T-helper 17 cell (primary cell): ENCODE results near the gene HIPK1. TPM values are rescaled to one million over a fixed set of nuclear protein-coding genes. Genes with fewer than 3 reads are reported as not detected.

Experiments
- ATAC-seq: fragments of 150-1000 bp; cut with Tn5 transposase; 2 replicates; pipeline ENCODE4 v1.10.0; 2021; ENCODE audit warnings: mild to moderate bottlenecking, moderate library complexity
- DNase-seq, 3 donors: peaks; one replicate each; pipeline versions ENCODE4 v3.0.0 to v3.0.0-alpha.2; 2020 to 2021
- H3K9me3 ChIP-seq: one replicate; pipeline ENCODE4 v1.7.0; 2013; ENCODE audit warnings: low read length, mild to moderate bottlenecking; ENCODE audit not compliant: control insufficient read depth, poor library complexity, severe bottlenecking
- H3K27ac Mint-ChIP-seq: one replicate; pipeline ENCODE4 v1.8.0; 2022; ENCODE audit warnings: mild to moderate bottlenecking, moderate library complexity, mixed read lengths
- H3K27me3 Mint-ChIP-seq: one replicate; pipeline ENCODE4 v1.8.0; 2022; ENCODE audit warnings: mixed read lengths
- H3K36me3 Mint-ChIP-seq: one replicate; pipeline ENCODE4 v1.8.0; 2022; ENCODE audit warnings: low read depth, mixed read lengths
- H3K4me1 Mint-ChIP-seq: one replicate; pipeline ENCODE4 v1.8.0; 2022; ENCODE audit warnings: mild to moderate bottlenecking, mixed read lengths
- H3K4me3 Mint-ChIP-seq: one replicate; pipeline ENCODE4 v1.8.0; 2022; ENCODE audit warnings: mild to moderate bottlenecking, moderate library complexity, mixed read lengths
- total RNA-seq, 4 donors: library from RNA in 2 of 4; stranded (reverse) in 2 of 4; gene quantifications; one replicate each; pipeline ENCODE4 v1.2.3 and lab custom pipeline; 2022 to 2026

HIPK1 gene
- total RNA-seq (100 to 1,000 TPM; 228 to 253 TPM), total RNA-seq (lab: John Stamatoyannopoulos, UW) (211 to 431 reads per million in 2 donors)

GRCh38 chr1:113928941-113929749 is at the start of gene HIPK1:
Gene HIPK1, plus strand, starts transcription at chr1:113929324.
- peak within 1 kb of the TSS; percentile 98 for H3K4me3 Mint-ChIP-seq
- H3K9me3 ChIP-seq = no peaks in the 10 kb centered on the region
- ATAC-seq = peak; percentile 59
- no peaks in the 10 kb centered on the region for H3K27me3 Mint-ChIP-seq
- H3K36me3 Mint-ChIP-seq = peaks cover 15% of the 10 kb centered on the region
- H3K4me1 Mint-ChIP-seq = peaks cover 53% of the 10 kb centered on the region
- peak; percentile 85 to 91 (median 86) for DNase-seq
- peak within 1 kb of the TSS; percentile 99 for H3K27ac Mint-ChIP-seq

- H3K36me3 Mint-ChIP-seq = peaks cover 3% of the 10 kb centered on the region
- peak overlapping the region; percentile 90 for H3K27ac Mint-ChIP-seq
- no peak for DNase-seq
- H3K4me1 Mint-ChIP-seq = peaks cover 52% of the 10 kb centered on the region
- no peaks in the 10 kb centered on the region for H3K9me3 ChIP-seq
- ATAC-seq = no peak
- no peaks in the 10 kb centered on the region for H3K27me3 Mint-ChIP-seq
- H3K4me3 Mint-ChIP-seq = no peak overlapping the region
These were observed 49.4 kb upstream of the HIPK1 start for GRCh38 chr1:113879739-113880038.

GRCh38 chr1:113881661-113882060 is 47.5 kb upstream of the HIPK1 start:
- no peak overlapping the region for H3K4me3 Mint-ChIP-seq

GRCh38 chr1:113886417-113887401 is 42.4 kb upstream of the HIPK1 start:
- no peaks in the 10 kb centered on the region for H3K9me3 ChIP-seq
- no peak for ATAC-seq
- Mint-ChIP-seq H3K27me3 (no peaks in the 10 kb centered on the region), H3K36me3 (no peaks in the 10 kb centered on the region), H3K27ac (peak overlapping the region; percentile 44), H3K4me1 (peaks cover 29% of the 10 kb centered on the region), H3K4me3 (peak overlapping the region; percentile 83)
- no peak for DNase-seq

More at GRCh38 chr1:113881661-113882060, 47.5 kb upstream of the HIPK1 start:
- Mint-ChIP-seq H3K27ac (peak overlapping the region; percentile 90), H3K36me3 (peaks cover 3% of the 10 kb centered on the region), H3K27me3 (no peaks in the 10 kb centered on the region), H3K4me1 (peaks cover 51% of the 10 kb centered on the region)
- no peaks in the 10 kb centered on the region for H3K9me3 ChIP-seq
- no peak for ATAC-seq
- DNase-seq = no peak

GRCh38 chr1:113887402-113888175 is 41.5 kb upstream of the HIPK1 start, which contains the start of gene BCL2L15:
Gene BCL2L15, minus strand, starts transcription at chr1:113887581. Its CDS starts 206 bp downstream, at chr1:113887375.
- DNase-seq (no peak), ATAC-seq (no peak)
- Mint-ChIP-seq H3K4me3 (peak within 1 kb of the TSS; percentile 83), H3K4me1 (peaks cover 28% of the 10 kb centered on the region), H3K36me3 (no peaks in the 10 kb centered on the region), H3K27ac (peak within 1 kb of the TSS; percentile 44), H3K27me3 (no peaks in the 10 kb centered on the region)
- H3K9me3 ChIP-seq = no peaks in the 10 kb centered on the region

- no peak for ATAC-seq
- Mint-ChIP-seq H3K27ac (peak overlapping the region; percentile 24), H3K27me3 (no peaks in the 10 kb centered on the region)
These were observed 38.3 kb upstream of the HIPK1 start for GRCh38 chr1:113890816-113891215.

GRCh38 chr1:113891631-113892220 is 37.4 kb upstream of the HIPK1 start:
- H3K4me1 Mint-ChIP-seq = peaks cover 16% of the 10 kb centered on the region
- H3K27ac Mint-ChIP-seq = peak overlapping the region; percentile 24
- no peak for ATAC-seq
- H3K36me3 Mint-ChIP-seq = peaks cover 10% of the 10 kb centered on the region
- H3K4me3 Mint-ChIP-seq = no peak overlapping the region
- no peaks in the 10 kb centered on the region for H3K9me3 ChIP-seq
- no peak for DNase-seq
- H3K27me3 Mint-ChIP-seq = no peaks in the 10 kb centered on the region

More at GRCh38 chr1:113890816-113891215, 38.3 kb upstream of the HIPK1 start:
- H3K9me3 ChIP-seq = no peaks in the 10 kb centered on the region
- peaks cover 22% of the 10 kb centered on the region for H3K4me1 Mint-ChIP-seq
- DNase-seq = no peak
- no peak overlapping the region for H3K4me3 Mint-ChIP-seq
- H3K36me3 Mint-ChIP-seq = peaks cover 7% of the 10 kb centered on the region

GRCh38 chr1:113893267-113893666 is 35.9 kb upstream of the HIPK1 start:
- peaks cover 15% of the 10 kb centered on the region for H3K4me1 Mint-ChIP-seq
- ATAC-seq (no peak), DNase-seq (no peak)
- peaks cover 10% of the 10 kb centered on the region for H3K36me3 Mint-ChIP-seq
- H3K27me3 Mint-ChIP-seq = no peaks in the 10 kb centered on the region
- H3K9me3 ChIP-seq = no peaks in the 10 kb centered on the region
- no peak overlapping the region for H3K4me3 Mint-ChIP-seq
- H3K27ac Mint-ChIP-seq = peak overlapping the region; percentile 61

GRCh38 chr1:113895098-113895497 is 34.0 kb upstream of the HIPK1 start:
- ATAC-seq (no peak), DNase-seq (no peak)
- H3K27ac Mint-ChIP-seq = peak overlapping the region; percentile 61
- no peaks in the 10 kb centered on the region for H3K27me3 Mint-ChIP-seq
- peaks cover 21% of the 10 kb centered on the region for H3K4me1 Mint-ChIP-seq
- no peaks in the 10 kb centered on the region for H3K9me3 ChIP-seq
- H3K4me3 Mint-ChIP-seq = no peak overlapping the region
- peaks cover 17% of the 10 kb centered on the region for H3K36me3 Mint-ChIP-seq

- DNase-seq (no peak), ATAC-seq (no peak)
- H3K27ac Mint-ChIP-seq = no peak overlapping the region
- H3K36me3 Mint-ChIP-seq = peaks cover 17% of the 10 kb centered on the region
- H3K9me3 ChIP-seq = no peaks in the 10 kb centered on the region
- no peaks in the 10 kb centered on the region for H3K27me3 Mint-ChIP-seq
- peaks cover 18% of the 10 kb centered on the region for H3K4me1 Mint-ChIP-seq
- H3K4me3 Mint-ChIP-seq = no peak overlapping the region
These were observed 33.2 kb upstream of the HIPK1 start for GRCh38 chr1:113895961-113896360.

- H3K4me1 Mint-ChIP-seq = peaks cover 39% of the 10 kb centered on the region
- H3K4me3 Mint-ChIP-seq = no peak overlapping the region
- H3K9me3 ChIP-seq = no peaks in the 10 kb centered on the region
- ATAC-seq (no peak), DNase-seq (no peak)
- peak overlapping the region; percentile 32 for H3K27ac Mint-ChIP-seq
- H3K36me3 Mint-ChIP-seq = peaks cover 17% of the 10 kb centered on the region
- no peaks in the 10 kb centered on the region for H3K27me3 Mint-ChIP-seq
These were observed 30.8 kb upstream of the HIPK1 start for GRCh38 chr1:113898241-113898814.

- ATAC-seq = no peak
- H3K4me3 Mint-ChIP-seq = no peak overlapping the region
These were observed 30.0 kb upstream of the HIPK1 start for GRCh38 chr1:113899111-113899510.

More at GRCh38 chr1:113899111-113899510, 30.0 kb upstream of the HIPK1 start:
- Mint-ChIP-seq H3K36me3 (peaks cover 14% of the 10 kb centered on the region), H3K27ac (peak overlapping the region; percentile 60), H3K27me3 (no peaks in the 10 kb centered on the region), H3K4me1 (peaks cover 44% of the 10 kb centered on the region)
- H3K9me3 ChIP-seq = no peaks in the 10 kb centered on the region
- DNase-seq = no peak
